Measurements from ENCODE around the gene ASPRV1.

DNA sequence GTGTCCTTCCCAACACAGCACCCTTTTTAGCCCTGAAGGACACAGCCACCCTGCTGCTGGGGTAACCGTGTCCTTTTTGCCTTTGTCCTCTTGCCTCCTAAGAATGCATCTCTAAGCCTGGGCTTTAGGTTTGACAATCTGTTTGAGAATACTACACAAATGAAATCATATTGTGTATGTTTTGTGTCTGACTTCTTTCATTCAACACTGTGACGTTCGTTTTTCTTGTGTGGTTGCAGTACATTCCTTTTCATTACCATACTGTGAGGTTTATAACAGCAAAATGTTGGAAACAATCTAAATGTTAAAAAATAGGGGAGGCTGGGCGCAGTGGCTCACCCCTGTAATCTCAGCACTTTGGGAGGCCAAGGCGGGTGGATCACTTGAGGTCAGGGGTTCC lies 11.2 kb downstream of the ASPRV1 start:
- TF ChIP-seq YY1 (IDR thresholded peaks at IDR 0.05; ENCODE audit: insufficient read depth, insufficient read length) (no peak), ZNF274 (IDR thresholded peaks at IDR 0.05; ENCODE audit: low read depth, low read length) (no peak), SUZ12 (IDR thresholded peaks at IDR 0.05; ENCODE audit: extremely low read depth, insufficient read depth, insufficient read length) (no peak)

Data from NT2/D1 (cell line).